ENCODE data around the gene ARHGAP18. TPM values are rescaled to one million over a fixed set of nuclear protein-coding genes. Genes with fewer than 3 reads are reported as not detected.

Gene ARHGAP18
- polyA plus RNA-seq, 1 of the 3 experiments (the other 2 are of a cell fraction), result 25.0 TPM

- Histone ChIP-seq H4K20me1 (ENCODE audit: insufficient read depth) (no peaks in the 10 kb centered on the region), H3K4me3 (ENCODE audit: low read depth in 2 of 2, low read length in 1 of 2) (no peak overlapping the region), H2AFZ (ENCODE audit: low read depth) (no peak overlapping the region), H3K27ac (ENCODE audit: low read depth in 2 of 2, low read length in 1 of 2) (no peak overlapping the region), H3K9ac (no peak overlapping the region), H3K36me3 (replicated peaks in 1 of 2; ENCODE audit: control insufficient read depth in 1 of 2, insufficient read depth in 2 of 2, low read length in 1 of 2) (no peaks in the 10 kb centered on the region), H3K9me3 (no peaks in the 10 kb centered on the region), H3K27me3 (ENCODE audit: insufficient read depth) (no peaks in the 10 kb centered on the region), H3F3A (replicated peaks; ENCODE audit: insufficient read depth) (peaks cover 10% of the 10 kb centered on the region), H3K4me2 (no peak overlapping the region), H3K9me2 (no peaks in the 10 kb centered on the region), H3K4me1 (ENCODE audit: control insufficient read depth in 1 of 2, insufficient read depth in 2 of 2, low read depth in 1 of 2, low read length in 1 of 2) (peaks cover 0 to 12% of the 10 kb centered on the region in 2 experiments; a peak in 2 of 4 replicates), H3K79me2 (ENCODE audit: insufficient read depth) (no peaks in the 10 kb centered on the region)
- 83% methylated on average over 2 of the region's 2 CpGs for WGBS (ENCODE audit: low lambda C conversion rate)
- CTCF ChIA-PET, result no interaction called here
- TF ChIP-seq POLR2AphosphoS5 (IDR thresholded peaks at IDR 0.05; ENCODE audit: low read depth, low read length) (no peak), NRF1 (IDR thresholded peaks at IDR 0.05; ENCODE audit: low read depth, low read length) (no peak), FOXJ3 (CRISPR knock-in tag; IDR thresholded peaks at IDR 0.05) (no peak), MEF2A (IDR thresholded peaks at IDR 0.05; ENCODE audit: borderline replicate concordance, low read depth) (no peak), TEAD4 (IDR thresholded peaks at IDR 0.05; ENCODE audit: borderline replicate concordance, insufficient read depth) (no peak), ZBTB33 (IDR thresholded peaks at IDR 0.05; ENCODE audit: borderline replicate concordance, low read depth) (no peak)
- no peak for DNase-seq
- POLR2A ChIA-PET, result no interaction called here
Observed at GRCh38 chr6:129736105-129736504, 26.1 kb upstream of the ARHGAP18 start.

GRCh38 chr6:129733290-129733689 lies 23.3 kb upstream of the ARHGAP18 start:
- Histone ChIP-seq H4K20me1 (ENCODE audit: insufficient read depth) (no peaks in the 10 kb centered on the region), H3K4me2 (no peak overlapping the region), H3K9me3 (no peaks in the 10 kb centered on the region), H2AFZ (ENCODE audit: low read depth) (no peak overlapping the region), H3K79me2 (ENCODE audit: insufficient read depth) (no peaks in the 10 kb centered on the region), H3K9ac (no peak overlapping the region), H3K4me3 (ENCODE audit: low read depth in 2 of 2, low read length in 1 of 2) (no peak overlapping the region), H3F3A (replicated peaks; ENCODE audit: insufficient read depth) (peaks cover 10% of the 10 kb centered on the region), H3K27ac (ENCODE audit: low read depth in 2 of 2, low read length in 1 of 2) (no peak overlapping the region), H3K4me1 (ENCODE audit: control insufficient read depth in 1 of 2, insufficient read depth in 2 of 2, low read depth in 1 of 2, low read length in 1 of 2) (peaks cover 0 to 12% of the 10 kb centered on the region in 2 experiments; a peak in 1 of 4 replicates), H3K9me2 (no peaks in the 10 kb centered on the region), H3K27me3 (ENCODE audit: insufficient read depth) (no peaks in the 10 kb centered on the region), H3K36me3 (replicated peaks in 1 of 2; ENCODE audit: control insufficient read depth in 1 of 2, insufficient read depth in 2 of 2, low read length in 1 of 2) (no peaks in the 10 kb centered on the region)
- 80% methylated on average over 2 of the region's 2 CpGs for WGBS (ENCODE audit: low lambda C conversion rate)
- TF ChIP-seq SIN3A (IDR thresholded peaks at IDR 0.05; ENCODE audit: borderline replicate concordance, low read depth, low read length) (no peak), REST (IDR thresholded peaks at IDR 0.05; ENCODE audit: low read depth, low read length) (no peak), RXRA (IDR thresholded peaks at IDR 0.05; ENCODE audit: borderline replicate concordance, low read depth) (no peak), GATA2 (CRISPR knock-in tag; IDR thresholded peaks at IDR 0.05) (no peak), JUND (IDR thresholded peaks at IDR 0.05) (no peak), YY1 (IDR thresholded peaks at IDR 0.05; ENCODE audit: low read depth) (no peak), USF1 (IDR thresholded peaks at IDR 0.05; ENCODE audit: borderline replicate concordance, low read depth) (no peak)
- CTCF ChIA-PET, result no interaction called here
- POLR2A ChIA-PET, result no interaction called here
- no peak for DNase-seq

Measured in SK-N-SH (cell line).